Lower lobe of right lung (tissue), 2 donors: Measurements from ENCODE around the gene MRPL1. TPM values are rescaled to one million over a fixed set of nuclear protein-coding genes. Genes with fewer than 3 reads are reported as not detected.

ENCODE experiments used
- ATAC-seq, 2 donors: fragments of 200-7000 bp; cut with Tn5 transposase; one replicate each; pipeline ENCODE4 v1.9.1; 2020 to 2022; ENCODE audit warnings: mild to moderate bottlenecking in 2 of 2, moderate library complexity in 2 of 2
- DNase-seq: peaks from one replicate; pipeline ENCODE4 v3.0.0-alpha.2; 2020
- H3K27ac ChIP-seq: fragments of 200-600 bp; one replicate; pipeline ENCODE4 v1.8.0; 2022
- H3K27me3 ChIP-seq: fragments of 200-600 bp; one replicate; pipeline ENCODE4 v1.8.0; 2022; ENCODE audit warnings: low read depth
- H3K36me3 ChIP-seq: fragments of 200-600 bp; one replicate; pipeline ENCODE4 v1.8.0; 2022; ENCODE audit warnings: mild to moderate bottlenecking
- H3K4me1 ChIP-seq: fragments of 200-600 bp; one replicate; pipeline ENCODE4 v1.8.0; 2022
- H3K4me3 ChIP-seq: fragments of 200-600 bp; one replicate; pipeline ENCODE4 v1.8.0; 2022; ENCODE audit warnings: mild to moderate bottlenecking
- H3K9me3 ChIP-seq: fragments of 200-600 bp; one replicate; pipeline ENCODE4 v1.8.0; 2022
- intact Hi-C: fragments of 100-400 bp; cut with DNase I; formaldehyde crosslinking; loops from one replicate; pipeline ENCODE4 v1.11.0; 2022
- total RNA-seq: library from RNA; stranded (reverse); fragmentation: NEBNext Ultra II Directional; extraction: Animal tissue kit (Norgen Biotek cat#: 25700); gene quantifications from one replicate; pipeline ENCODE4 v1.2.1, GENCODE V29; 2021
- TF ChIP-seq, protein P1 (sequence below): fragments of 200-600 bp; IDR thresholded peaks from one replicate; pipeline ENCODE4 v1.8.0; 2022; ENCODE audit warnings: antibody characterized with exemption, mild to moderate bottlenecking
- donor health status: DM: no; HTN: yes; CAD: no; lungs with severe emphysema.

MRPL1 gene
- total RNA-seq, 1 donor from 2014 or later = 25.8 TPM

DNA sequence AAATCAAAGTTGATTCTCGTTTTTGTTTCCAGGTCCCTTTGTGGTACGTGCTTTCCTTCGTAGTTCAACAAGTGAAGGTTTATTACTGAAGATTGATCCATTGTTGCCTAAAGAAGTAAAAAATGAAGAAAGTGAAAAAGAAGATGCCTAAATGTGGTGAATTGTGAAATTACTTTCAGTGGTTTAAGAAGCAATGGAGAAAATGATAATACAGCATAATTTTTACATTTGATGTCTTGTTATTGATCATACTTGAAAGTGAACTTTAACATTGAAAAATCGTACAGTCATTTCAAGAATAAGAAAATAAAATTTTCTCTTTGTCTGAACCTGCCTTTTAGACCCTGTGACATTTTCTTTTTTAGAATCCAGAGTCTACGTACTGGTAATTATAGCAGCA, 89.8 kb downstream of the MRPL1 start:
- Histone ChIP-seq H3K4me3 (no peak overlapping the region), H3K27me3 (no peaks in the 10 kb centered on the region), H3K27ac (no peak overlapping the region), H3K9me3 (no peaks in the 10 kb centered on the region), H3K36me3 (peaks cover 38% of the 10 kb centered on the region), H3K4me1 (no peaks in the 10 kb centered on the region)
- intact Hi-C loops = no loop called here
- DNase-seq = no peak
- ATAC-seq = no peak
- TF ChIP-seq, protein P1, sequence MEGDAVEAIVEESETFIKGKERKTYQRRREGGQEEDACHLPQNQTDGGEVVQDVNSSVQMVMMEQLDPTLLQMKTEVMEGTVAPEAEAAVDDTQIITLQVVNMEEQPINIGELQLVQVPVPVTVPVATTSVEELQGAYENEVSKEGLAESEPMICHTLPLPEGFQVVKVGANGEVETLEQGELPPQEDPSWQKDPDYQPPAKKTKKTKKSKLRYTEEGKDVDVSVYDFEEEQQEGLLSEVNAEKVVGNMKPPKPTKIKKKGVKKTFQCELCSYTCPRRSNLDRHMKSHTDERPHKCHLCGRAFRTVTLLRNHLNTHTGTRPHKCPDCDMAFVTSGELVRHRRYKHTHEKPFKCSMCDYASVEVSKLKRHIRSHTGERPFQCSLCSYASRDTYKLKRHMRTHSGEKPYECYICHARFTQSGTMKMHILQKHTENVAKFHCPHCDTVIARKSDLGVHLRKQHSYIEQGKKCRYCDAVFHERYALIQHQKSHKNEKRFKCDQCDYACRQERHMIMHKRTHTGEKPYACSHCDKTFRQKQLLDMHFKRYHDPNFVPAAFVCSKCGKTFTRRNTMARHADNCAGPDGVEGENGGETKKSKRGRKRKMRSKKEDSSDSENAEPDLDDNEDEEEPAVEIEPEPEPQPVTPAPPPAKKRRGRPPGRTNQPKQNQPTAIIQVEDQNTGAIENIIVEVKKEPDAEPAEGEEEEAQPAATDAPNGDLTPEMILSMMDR = no peak

- no peaks in the 10 kb centered on the region for H3K4me1 ChIP-seq
- H3K27ac ChIP-seq = no peak overlapping the region
- H3K27me3 ChIP-seq = no peaks in the 10 kb centered on the region
- no peak for DNase-seq
- ATAC-seq = no peak
- H3K9me3 ChIP-seq = no peaks in the 10 kb centered on the region
- H3K36me3 ChIP-seq = peaks cover 38% of the 10 kb centered on the region
- TF ChIP-seq, protein P1 = no peak
- H3K4me3 ChIP-seq = no peak overlapping the region
- intact Hi-C loops = no loop called here
These were observed 92.1 kb downstream of the MRPL1 start for GRCh38 chr4:77954690-77955089.

DNA sequence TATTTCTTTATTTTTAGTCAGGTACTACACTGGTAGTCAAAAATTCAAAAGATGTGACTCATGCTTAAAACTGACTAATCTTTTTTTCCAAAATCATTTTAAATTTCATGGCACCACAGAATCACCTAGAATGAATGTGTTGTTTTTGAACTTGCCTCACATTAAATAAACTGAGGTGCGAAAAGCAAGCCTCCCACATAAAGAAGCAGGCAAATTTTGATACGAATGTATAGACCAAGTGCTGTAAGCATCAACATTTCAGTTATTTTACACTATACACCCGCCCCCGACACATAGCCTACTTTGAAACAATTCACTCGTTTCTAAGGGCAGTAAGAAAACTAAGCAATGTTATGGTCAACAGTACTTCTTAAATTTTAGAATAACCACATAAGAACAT, 94.3 kb downstream of the MRPL1 start:
- Histone ChIP-seq H3K4me3 (no peak overlapping the region), H3K27ac (no peak overlapping the region), H3K4me1 (no peaks in the 10 kb centered on the region), H3K36me3 (peaks cover 20% of the 10 kb centered on the region), H3K27me3 (no peaks in the 10 kb centered on the region), H3K9me3 (no peaks in the 10 kb centered on the region)
- TF ChIP-seq, protein P1 = no peak
- no peak for DNase-seq
- intact Hi-C loops = no loop called here
- ATAC-seq = no peak

GRCh38 chr4:77958897-77959296, 96.3 kb downstream of the MRPL1 start:
- intact Hi-C loops = no loop called here
- H3K9me3 ChIP-seq = no peaks in the 10 kb centered on the region
- ATAC-seq = no peak
- H3K36me3 ChIP-seq = peaks cover 3% of the 10 kb centered on the region
- no peaks in the 10 kb centered on the region for H3K27me3 ChIP-seq
- H3K4me1 ChIP-seq = no peaks in the 10 kb centered on the region
- no peak overlapping the region for H3K4me3 ChIP-seq
- DNase-seq = no peak
- TF ChIP-seq, protein P1 = no peak
- no peak overlapping the region for H3K27ac ChIP-seq

DNA sequence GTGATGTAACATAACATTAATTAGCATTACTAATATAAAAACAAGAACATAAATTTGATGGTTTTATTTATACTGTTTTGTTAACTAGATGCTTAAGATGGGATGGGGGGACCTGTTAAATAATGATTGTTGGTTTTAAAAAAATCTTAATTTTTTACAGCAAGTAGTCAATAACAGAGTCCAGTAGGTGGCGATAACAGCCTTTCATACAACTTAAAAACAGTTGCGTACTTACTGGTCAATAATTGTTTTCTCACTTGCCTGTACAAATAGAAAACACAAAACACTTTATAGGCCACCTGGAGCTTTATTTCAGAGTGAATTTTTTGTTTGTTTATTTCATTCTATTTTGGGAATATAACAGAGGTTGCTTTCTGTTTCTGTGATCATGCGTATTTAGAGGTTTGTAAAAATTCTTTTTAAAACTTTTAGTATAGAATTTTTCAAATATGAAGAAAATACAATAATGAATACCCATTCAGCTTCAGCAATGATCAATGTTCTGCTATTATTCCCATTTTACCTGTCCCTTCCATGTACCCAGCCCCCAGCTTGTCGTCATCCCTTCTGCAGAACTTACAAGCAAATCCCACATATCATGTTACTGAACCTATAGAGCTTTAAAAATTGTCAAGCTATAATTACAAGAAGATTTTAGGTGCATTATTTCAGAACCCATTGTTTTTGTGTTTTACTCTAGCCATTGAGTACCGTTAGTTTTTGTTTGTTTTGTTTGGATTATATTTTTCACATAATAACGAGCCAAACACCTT, 97.1 kb downstream of the MRPL1 start:
- intact Hi-C loops = no loop called here

More for the DNA sequence above, 97.1 kb downstream of the MRPL1 start:
- H3K27ac ChIP-seq = no peak overlapping the region
- TF ChIP-seq, protein P1 = peak; percentile 58
- no peaks in the 10 kb centered on the region for H3K9me3 ChIP-seq
- DNase-seq = no peak
- no peak overlapping the region for H3K4me3 ChIP-seq
- H3K4me1 ChIP-seq = no peaks in the 10 kb centered on the region
- no peaks in the 10 kb centered on the region for H3K27me3 ChIP-seq
- ATAC-seq = peak; percentile 38 to 42
- no peaks in the 10 kb centered on the region for H3K36me3 ChIP-seq
